ENCODE measurements around the gene GPC5.

Gene GPC5

DNA sequence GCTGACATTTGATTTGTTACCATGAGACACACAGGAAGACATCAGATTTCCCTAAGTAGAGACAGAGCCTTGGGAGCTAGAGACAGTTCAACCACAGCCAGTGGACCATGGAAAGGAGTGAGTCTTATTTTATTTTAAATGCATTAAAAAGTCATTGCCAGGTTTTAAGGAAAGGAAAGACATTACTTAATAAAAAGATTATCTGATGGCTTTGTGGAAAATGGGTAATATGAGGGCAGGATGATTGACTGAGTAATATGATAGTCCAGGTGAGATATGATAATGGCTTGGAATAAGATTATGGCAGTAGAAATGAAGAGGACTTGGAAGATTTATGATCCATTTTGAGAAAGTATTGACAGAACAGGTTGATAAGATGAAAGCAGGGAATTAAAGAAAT lies 580.1 kb downstream of the GPC5 start:
- DNase-seq (ENCODE audit: low read depth), result no peak

DNA sequence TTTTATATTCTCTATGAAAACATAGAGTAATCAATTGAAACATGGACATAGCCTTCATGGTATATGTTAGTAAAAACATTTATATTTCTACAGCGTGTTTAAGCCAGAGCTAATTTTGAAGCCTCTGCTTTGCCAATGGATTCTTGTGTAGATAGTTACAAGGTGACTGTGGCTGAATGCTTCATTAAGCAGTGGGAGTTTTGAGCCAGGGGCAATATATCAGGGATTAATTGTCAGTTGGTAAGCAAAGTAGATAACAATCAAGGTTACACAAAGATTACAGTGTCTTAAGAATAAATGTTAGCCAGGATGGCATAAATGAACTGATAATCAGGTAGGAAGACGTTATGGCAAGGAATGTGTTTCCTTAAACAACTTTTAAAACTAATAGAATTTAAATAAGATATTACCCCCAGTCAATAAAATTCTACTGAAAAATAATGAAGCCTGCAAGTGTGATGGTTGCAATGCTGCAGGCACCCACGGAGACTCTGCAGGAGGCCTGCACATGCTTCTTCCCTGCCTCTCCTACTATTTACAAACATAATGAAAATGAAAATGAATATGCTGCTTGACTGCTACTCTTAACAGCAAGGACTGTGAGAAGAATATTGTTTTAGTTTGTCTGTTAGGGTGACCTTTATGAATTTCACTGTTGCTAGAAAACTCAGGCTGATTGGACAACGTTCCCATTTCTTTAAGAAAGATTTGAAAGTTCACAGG lies 588.5 kb downstream of the GPC5 start:
- no peak for DNase-seq (ENCODE audit: low read depth)

DNA sequence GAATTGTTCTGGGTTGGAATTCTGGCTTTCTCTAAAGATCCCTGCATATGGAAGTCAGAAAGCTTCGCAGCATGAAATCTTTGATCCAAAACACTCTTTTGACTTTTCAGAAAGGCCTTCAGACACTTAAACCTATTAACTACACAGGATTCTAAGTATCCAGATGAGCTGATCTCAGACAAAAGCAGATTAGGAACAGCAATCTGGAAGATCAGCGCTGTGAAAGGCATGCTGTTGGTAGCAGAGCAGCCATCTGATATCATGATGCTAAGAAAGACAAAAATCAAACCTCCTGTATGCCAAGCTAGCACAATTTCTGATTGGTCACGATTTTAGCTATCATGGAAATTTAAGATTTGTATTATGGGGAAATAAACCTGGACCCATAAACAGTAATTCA lies 589.9 kb downstream of the GPC5 start:
- no peak for DNase-seq (ENCODE audit: low read depth)

- no peak for DNase-seq (ENCODE audit: low read depth)
Measured at GRCh38 chr13:92012787-92013186, 614.4 kb downstream of the GPC5 start.

DNA sequence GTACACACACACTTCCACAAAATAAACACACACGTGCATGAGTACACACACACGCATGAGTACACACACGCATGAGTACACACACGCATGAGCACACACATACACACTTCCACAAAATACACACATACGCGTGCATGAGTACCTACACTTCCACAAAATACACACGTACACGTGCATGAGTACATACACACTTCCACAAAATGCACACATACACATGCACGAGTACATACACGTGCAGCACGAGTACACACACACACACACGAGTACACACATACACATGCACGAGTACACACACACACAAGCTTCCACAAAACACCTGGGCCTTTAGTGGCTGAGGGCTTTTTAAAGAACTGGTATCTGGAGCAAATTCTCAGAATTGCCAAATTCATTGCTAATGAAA lies 619.3 kb downstream of the GPC5 start:
- DNase-seq (ENCODE audit: low read depth), result no peak

DNA sequence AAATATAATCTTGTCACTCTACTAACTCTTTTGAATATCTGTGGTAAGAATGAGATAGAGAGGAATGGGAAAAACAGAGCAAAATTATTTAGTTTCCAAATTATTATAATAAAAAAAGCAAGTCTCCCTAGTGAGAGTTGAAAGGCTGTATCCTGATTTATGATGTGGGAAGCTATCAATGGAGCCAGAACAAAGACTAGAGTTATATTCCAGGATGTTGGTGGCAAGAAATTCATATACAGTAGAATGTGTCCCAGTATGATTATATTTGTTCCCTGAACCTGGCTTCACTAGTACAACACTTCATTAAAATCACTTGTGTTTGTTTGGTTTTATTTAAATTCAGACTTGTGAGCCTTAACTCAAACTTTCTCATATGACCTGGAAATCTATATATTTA lies 630.3 kb downstream of the GPC5 start:
- no peak for DNase-seq (ENCODE audit: low read depth)

DNA sequence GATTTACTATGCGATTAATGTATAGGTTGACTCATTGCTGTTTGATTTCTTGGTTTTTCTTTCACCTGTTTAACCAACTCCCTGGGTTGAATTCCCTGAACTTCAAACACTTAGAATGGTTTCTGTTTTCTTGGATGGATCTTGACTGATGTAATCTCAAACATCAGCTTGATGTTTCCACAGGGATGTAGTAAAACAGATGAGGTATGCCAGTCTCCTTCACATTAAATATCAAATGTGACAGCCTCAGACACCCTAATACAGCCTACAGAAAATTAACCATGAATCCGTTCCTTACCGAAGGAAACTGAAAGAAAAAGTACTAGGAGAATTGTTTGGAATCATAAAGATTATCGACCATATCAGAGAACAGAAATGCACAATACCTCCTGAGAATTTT lies 631.2 kb downstream of the GPC5 start:
- DNase-seq (ENCODE audit: low read depth), result no peak

DNA sequence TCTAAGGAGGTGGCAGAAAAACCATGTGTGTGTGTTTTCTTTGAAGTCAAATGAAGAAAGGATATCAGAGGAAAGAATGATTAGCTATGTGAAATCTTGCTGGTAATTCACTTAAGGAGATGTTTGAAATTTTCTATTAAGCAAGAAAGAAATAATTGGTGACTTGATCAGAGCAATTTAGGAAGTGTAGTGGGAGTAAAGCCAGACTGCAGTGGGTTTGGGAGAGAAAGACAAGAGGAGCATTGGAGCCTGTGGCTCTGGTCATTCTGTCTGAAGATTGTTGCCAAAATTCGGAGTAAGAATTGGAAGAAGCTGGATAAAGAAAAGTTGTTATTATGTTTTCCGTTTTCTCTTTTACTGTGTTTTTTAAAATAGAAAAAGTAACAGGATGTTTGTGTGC lies 640.5 kb downstream of the GPC5 start:
- DNase-seq (ENCODE audit: low read depth), result no peak

- no peak for DNase-seq (ENCODE audit: low read depth)
Measured at GRCh38 chr13:92042522-92042921, 644.1 kb downstream of the GPC5 start.

DNA sequence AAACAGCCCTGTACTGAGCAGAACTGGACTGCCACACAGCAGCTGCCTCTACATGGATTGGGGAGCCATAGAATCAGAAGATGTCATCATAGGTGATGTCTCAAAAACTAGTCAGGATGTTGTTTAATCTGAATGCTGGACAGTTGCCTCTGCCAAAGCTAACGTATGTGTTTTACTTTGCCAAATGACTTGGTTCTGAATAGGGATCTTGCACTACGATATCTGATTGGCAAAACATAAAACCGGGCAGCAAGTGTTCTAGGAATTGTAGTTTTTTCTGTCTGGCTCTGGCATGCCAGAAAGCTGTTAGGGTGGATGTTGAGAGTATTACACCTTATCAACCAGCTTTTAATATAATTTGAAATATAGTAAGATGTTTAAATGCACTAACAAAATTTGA lies 645.9 kb downstream of the GPC5 start:
- DNase-seq (ENCODE audit: low read depth), result no peak

DNA sequence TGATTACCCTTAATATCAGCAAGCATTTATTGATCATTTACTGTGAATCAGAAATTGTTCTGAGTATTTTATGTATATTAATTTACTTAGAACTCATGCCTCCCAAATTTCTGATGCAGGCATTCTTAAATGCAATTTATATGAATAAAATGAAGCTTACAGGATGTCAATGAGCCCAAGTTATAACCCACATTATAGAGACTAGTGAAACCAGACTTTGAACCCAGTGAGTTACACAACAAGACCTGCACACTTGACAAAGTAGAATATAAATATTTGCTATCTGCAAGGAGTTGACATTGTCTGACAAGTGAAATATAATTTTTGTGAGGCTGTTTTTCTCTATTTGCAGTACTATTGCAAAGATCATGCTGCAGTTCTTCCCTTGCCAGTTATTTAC lies 656.0 kb downstream of the GPC5 start:
- no peak for DNase-seq (ENCODE audit: low read depth)

GRCh38 chr13:92074658-92075057 lies 676.2 kb downstream of the GPC5 start:
- no peak for DNase-seq (ENCODE audit: low read depth)

DNA sequence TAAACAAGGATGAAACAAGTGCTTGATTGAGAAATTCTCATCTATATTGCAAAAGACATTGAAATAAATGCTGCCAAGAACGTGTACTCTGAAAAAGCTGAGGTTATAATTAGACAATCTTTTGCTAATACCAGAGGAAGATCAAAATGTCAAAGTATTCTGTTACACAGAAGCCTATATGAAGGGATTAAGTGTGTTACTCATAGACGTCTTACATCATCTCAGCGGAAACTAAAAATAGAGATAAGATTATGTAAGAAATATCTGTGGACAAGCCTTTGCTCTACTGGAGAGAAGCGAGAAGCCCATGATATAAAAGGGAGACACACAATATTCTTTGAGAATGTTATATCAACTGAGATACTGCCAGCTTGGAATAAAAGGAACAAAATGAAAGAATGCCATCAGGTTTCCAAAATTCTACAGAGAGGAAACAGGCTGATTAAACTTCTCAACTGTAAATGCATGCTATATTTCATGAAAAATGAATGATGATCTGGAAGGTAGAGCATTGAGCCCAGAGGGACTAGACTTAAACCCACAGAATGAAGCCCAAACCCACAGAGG lies 699.0 kb downstream of the GPC5 start:
- no peak for DNase-seq (ENCODE audit: low read depth)

DNA sequence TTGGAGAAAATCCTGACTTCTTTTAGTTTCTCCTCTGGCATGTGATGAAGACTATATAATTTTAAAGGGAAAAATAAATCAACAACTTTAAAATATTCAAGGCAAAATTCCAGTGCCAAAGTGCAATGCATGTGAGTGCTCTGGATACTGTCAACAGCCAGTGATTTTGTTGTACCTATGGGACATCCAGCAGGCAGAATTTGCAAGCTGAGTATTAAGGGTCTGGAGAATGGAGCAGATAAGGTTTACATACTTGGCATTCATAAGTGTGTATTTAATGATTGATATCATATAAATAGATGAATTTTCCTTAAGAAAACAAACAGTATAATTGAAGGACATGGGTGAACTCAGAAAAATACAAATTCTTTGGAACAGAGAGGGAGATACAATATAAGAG lies 703.4 kb downstream of the GPC5 start:
- DNase-seq (ENCODE audit: low read depth), result no peak

DNA sequence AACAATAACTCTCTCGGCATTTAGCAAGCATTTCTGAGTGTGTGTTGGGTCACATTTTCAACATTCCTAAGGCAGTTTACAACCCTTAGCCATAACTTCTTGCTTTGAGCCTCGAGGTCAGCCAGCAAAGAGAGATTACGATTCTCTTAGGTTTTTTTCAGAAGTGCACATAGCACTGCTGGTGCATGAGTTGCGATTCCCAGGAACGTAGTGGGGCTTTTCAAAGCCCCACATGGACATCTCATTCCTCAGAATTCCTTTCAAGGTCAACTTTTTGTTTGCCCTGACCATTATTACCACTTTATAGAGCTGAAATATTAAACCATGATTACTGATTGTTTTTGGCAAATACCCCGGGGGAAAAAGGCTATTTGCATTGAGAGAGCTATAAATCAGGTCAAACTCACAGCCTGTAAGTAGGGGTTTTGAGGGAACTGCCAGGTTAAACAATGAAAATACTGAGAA lies 705.3 kb downstream of the GPC5 start:
- no peak for DNase-seq (ENCODE audit: low read depth)

- DNase-seq (ENCODE audit: low read depth), result no peak
Measured at GRCh38 chr13:92122186-92122853, 723.9 kb downstream of the GPC5 start.

DNA sequence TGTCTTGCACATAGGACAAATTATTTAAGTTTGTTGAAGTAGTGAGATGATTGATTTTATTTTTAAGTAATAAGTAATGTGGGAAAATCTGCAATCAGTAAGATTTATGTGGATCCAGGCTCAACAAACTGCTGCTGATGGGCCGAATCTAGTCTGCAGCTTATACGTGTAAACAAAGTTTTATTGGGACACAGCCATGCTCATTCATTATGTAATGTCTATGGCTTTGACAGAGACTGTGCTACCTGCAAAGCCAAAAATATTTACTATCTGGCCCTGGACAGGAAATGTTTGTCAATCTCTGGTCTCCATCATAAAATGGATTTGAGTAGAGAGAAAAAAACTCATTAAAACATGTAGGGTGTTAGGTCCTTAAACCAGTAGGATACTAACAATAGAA lies 728.0 kb downstream of the GPC5 start:
- DNase-seq (ENCODE audit: low read depth), result no peak

DNA sequence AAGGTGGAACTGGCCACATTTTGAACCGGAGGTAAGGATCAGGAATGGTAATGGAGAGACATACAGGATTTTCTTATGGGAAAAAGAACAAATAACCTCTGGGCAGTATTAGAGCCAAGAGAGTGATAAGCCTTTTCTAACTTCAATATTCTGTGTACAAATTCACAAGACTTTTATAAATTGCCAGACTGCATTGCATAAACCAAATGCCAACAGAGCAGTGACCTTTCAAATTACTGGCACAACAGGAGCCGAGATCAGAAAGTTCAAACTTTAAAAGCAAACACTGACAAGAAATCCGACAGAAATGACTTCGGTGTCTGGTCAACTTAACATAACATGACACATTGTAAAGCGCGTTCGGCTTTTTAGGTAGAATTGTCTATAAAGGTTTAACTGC lies 737.1 kb downstream of the GPC5 start:
- no peak for DNase-seq (ENCODE audit: low read depth)

GRCh38 chr13:92136449-92137155 lies 738.2 kb downstream of the GPC5 start:
- no peak for DNase-seq (ENCODE audit: low read depth)

DNA sequence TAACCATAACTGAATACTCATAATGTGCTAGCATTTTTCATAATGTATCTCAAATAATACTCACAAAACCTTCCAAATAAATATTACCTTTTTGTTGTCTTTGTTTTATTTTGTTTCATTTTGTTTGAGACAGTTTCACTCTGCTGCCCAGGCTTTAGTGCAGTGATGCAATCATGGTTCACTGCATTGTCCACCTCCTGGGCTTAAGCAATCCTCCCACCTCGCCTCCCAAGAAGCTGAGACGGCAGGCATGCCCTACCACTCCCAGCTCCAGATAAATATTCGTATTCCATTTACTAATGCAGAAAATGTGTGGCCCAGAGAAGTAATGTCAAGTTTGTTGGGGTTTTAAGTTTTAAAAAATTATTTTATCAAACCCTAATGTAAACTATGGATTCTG lies 739.1 kb downstream of the GPC5 start:
- no peak for DNase-seq (ENCODE audit: low read depth)

GRCh38 chr13:92143766-92144165 lies 745.3 kb downstream of the GPC5 start:
- DNase-seq (ENCODE audit: low read depth), result no peak

GRCh38 chr13:92150606-92151005 lies 752.2 kb downstream of the GPC5 start:
- DNase-seq (ENCODE audit: low read depth), result no peak

GRCh38 chr13:92158346-92158745 lies 759.9 kb downstream of the GPC5 start:
- no peak for DNase-seq (ENCODE audit: low read depth)

All from fibroblast of gingiva (primary cell).